Right lobe of liver (tissue), 6 donors: ENCODE results near the gene DCUN1D3. TPM values are rescaled to one million over a fixed set of nuclear protein-coding genes. Genes with fewer than 3 reads are reported as not detected.

ENCODE experiments used
- ATAC-seq, 4 donors: fragments of 200-7000 bp; cut with Tn5 transposase; one replicate each; pipeline ENCODE4 v1.9.1; 2020; ENCODE audit warnings: mild to moderate bottlenecking in 4 of 4, moderate library complexity in 4 of 4
- DNase-seq, 3 donors: peaks; one replicate each; pipeline ENCODE4 v3.0.0-alpha.2; 2020
- H3K27ac ChIP-seq, 3 donors: fragments of 200-600 bp; one replicate each; pipeline ENCODE4 v1.8.0; 2022
- H3K27me3 ChIP-seq, 2 donors: fragments of 200-600 bp; one replicate each; pipeline ENCODE4 v1.8.0; 2022
- H3K36me3 ChIP-seq, 4 donors: fragments of 200-600 bp; sonication (generic) in 1 of 4; one replicate each; pipeline versions ENCODE4 v1.5.1 to v1.8.0; 2017 to 2022; ENCODE audit warnings: control low read depth in 1 of 4
- H3K4me1 ChIP-seq, 4 donors: fragments of 200-600 bp; sonication (generic) in 1 of 4; one replicate each; pipeline versions ENCODE4 v1.5.1 to v1.8.0; 2017 to 2022; ENCODE audit warnings: control low read depth in 1 of 4
- H3K4me3 ChIP-seq, 3 donors: fragments of 200-600 bp; one replicate each; pipeline ENCODE4 v1.8.0; 2022
- H3K9me3 ChIP-seq, 4 donors: fragments of 200-600 bp; sonication (generic) in 1 of 4; one replicate each; pipeline versions ENCODE4 v1.5.1 to v1.8.0; 2017 to 2022; ENCODE audit warnings: control low read depth in 1 of 4
- POLR2A ChIP-seq: fragments of 450-650 bp; IDR thresholded peaks from one replicate; pipeline ENCODE4 v1.6.1; 2017; ENCODE audit warnings: antibody characterized with exemption, mild to moderate bottlenecking
- WGBS: methylation state at CpG from one replicate; pipeline ENCODE4 v1.1.6; 2018; ENCODE audit warnings: low coverage, low lambda C conversion rate; ENCODE audit not compliant: insufficient coverage; ENCODE audit errors: missing lambda C conversion rate; 5-methylcytosine and 5-hydroxymethylcytosine counted together
- intact Hi-C, 2 donors: fragments of 100-400 bp; cut with DNase I; formaldehyde crosslinking; loops; one replicate each; pipeline versions ENCODE4 v1.11.2 to v1.14.1; 2022
- total RNA-seq, 6 experiments: library from RNA; depleted of rRNA in 2 of 6; stranded (reverse); fragments of >200 nt in 2 of 6; fragmentation: NEBNext Ultra II Directional in 3 of 6; extraction: Animal tissue kit (Norgen Biotek cat#: 25700) in 3 of 6; gene quantifications; one replicate each; pipeline versions ENCODE4 v1.1.0 to v1.2.4, GENCODE V29; 2016 to 2023
- TF ChIP-seq, protein P1 (sequence below), 4 donors: fragments of 200-600 bp in 3 of 4; fragments of 450-650 bp in 1 of 4; IDR thresholded peaks; one replicate each; pipeline versions ENCODE4 v1.5.1 to v1.8.0; 2016 to 2022; ENCODE audit warnings: antibody characterized with exemption in 4 of 4, mild to moderate bottlenecking in 2 of 4
- donor health status: DM: no; HTN: yes; CAD: no.
- donor health status: DM: no; HTN: no; CAD: no.
- donor health status: DM: no; HTN: no; CAD: no.
- donor health status: DM: no; HTN: yes; CAD: no.
- donor health status: DM: no; HTN: yes; CAD: no.

Gene DCUN1D3
- total RNA-seq, 6 experiments from 2014 or later = 10.3 to 15.1 (median 13.8) TPM

GRCh38 chr16:20897922-20898321 lies 2.2 kb downstream of the DCUN1D3 start:
- Histone ChIP-seq H3K27me3 (no peaks in the 10 kb centered on the region), H3K36me3 (peaks cover 0 to 9% (median 3%) of the 10 kb centered on the region in 4 donors), H3K9me3 (no peaks in the 10 kb centered on the region), H3K27ac (no peak overlapping the region), H3K4me3 (no peak overlapping the region), H3K4me1 (peaks cover 0 to 35% (median 11%) of the 10 kb centered on the region in 4 donors)
- TF ChIP-seq POLR2A = no peak
- TF ChIP-seq, protein P1, sequence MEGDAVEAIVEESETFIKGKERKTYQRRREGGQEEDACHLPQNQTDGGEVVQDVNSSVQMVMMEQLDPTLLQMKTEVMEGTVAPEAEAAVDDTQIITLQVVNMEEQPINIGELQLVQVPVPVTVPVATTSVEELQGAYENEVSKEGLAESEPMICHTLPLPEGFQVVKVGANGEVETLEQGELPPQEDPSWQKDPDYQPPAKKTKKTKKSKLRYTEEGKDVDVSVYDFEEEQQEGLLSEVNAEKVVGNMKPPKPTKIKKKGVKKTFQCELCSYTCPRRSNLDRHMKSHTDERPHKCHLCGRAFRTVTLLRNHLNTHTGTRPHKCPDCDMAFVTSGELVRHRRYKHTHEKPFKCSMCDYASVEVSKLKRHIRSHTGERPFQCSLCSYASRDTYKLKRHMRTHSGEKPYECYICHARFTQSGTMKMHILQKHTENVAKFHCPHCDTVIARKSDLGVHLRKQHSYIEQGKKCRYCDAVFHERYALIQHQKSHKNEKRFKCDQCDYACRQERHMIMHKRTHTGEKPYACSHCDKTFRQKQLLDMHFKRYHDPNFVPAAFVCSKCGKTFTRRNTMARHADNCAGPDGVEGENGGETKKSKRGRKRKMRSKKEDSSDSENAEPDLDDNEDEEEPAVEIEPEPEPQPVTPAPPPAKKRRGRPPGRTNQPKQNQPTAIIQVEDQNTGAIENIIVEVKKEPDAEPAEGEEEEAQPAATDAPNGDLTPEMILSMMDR (IDR thresholded peaks at IDR 0.05) = no peak
- DNase-seq (no peak), ATAC-seq (no peak)
- intact Hi-C loops = no loop called here
- 67% methylated on average over 3 of the region's 3 CpGs for WGBS

DNA sequence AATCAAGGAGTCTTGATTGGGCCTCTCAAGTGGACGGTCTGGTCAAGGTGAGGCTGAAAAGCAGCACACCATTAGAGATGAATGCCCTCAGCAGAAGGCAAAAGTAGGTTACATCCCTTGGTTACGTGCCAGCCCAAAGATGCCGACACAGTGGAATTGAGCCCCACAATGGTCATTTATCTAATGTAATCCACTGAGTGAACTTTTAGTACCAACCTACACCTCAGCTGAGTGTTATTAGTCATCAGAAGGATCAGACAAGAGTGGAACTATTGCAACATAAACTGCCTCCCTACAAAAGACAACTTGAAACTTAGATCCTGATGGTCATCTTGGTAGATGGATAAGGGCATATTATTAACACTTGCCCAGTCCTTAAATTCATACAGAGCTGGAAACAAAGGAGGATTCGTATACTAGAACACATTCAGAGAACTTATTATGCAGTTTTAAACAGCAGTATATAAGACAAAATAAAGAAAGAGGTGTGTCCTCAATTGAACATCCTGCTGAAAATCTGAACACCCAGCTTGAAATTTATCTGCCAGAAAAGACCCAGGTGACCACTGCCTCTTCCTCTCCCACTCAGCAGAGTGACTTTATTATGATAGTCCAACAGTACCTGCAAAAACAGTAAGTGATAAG lies 2.8 kb downstream of the DCUN1D3 start:
- Histone ChIP-seq H3K27me3 (no peaks in the 10 kb centered on the region), H3K27ac (no peak overlapping the region), H3K4me3 (no peak overlapping the region), H3K4me1 (peaks cover 0 to 35% (median 11%) of the 10 kb centered on the region in 4 donors), H3K9me3 (no peaks in the 10 kb centered on the region), H3K36me3 (peaks cover 0 to 9% (median 3%) of the 10 kb centered on the region in 4 donors)
- WGBS = 68% methylated on average over 4 of the region's 4 CpGs
- DNase-seq (peak in 1 of 3 donors; percentile 44), ATAC-seq (peak in 1 of 4 donors; percentile 3)
- intact Hi-C loops = no loop called here
- no peak for TF ChIP-seq POLR2A

- H3K4me3 ChIP-seq = no peak overlapping the region
- H3K9me3 ChIP-seq = no peaks in the 10 kb centered on the region
- no peak for DNase-seq
- no peak overlapping the region for H3K27ac ChIP-seq
- ATAC-seq = peak in 1 of 4 donors; percentile 13
- no peaks in the 10 kb centered on the region for H3K27me3 ChIP-seq
- TF ChIP-seq, protein P1 (IDR thresholded peaks at IDR 0.05) = no peak
- TF ChIP-seq POLR2A = no peak
- intact Hi-C loops = no loop called here
- 80% methylated on average over 1 of the region's 2 CpGs for WGBS
- H3K36me3 ChIP-seq = peaks cover 0 to 9% (median 3%) of the 10 kb centered on the region in 4 donors
- peaks cover 0 to 42% (median 15%) of the 10 kb centered on the region in 4 donors for H3K4me1 ChIP-seq
These were observed 5.8 kb downstream of the DCUN1D3 start for GRCh38 chr16:20894388-20894787.

- Histone ChIP-seq H3K27ac (peak overlapping the region in 1 of 3 donors; percentile 57), H3K36me3 (peaks cover 0 to 9% (median 0%) of the 10 kb centered on the region in 4 donors), H3K27me3 (no peaks in the 10 kb centered on the region), H3K9me3 (no peaks in the 10 kb centered on the region), H3K4me1 (peaks cover 0 to 60% (median 21%) of the 10 kb centered on the region in 4 donors), H3K4me3 (no peak overlapping the region)
- TF ChIP-seq, protein P1 (IDR thresholded peaks at IDR 0.05) = no peak
- TF ChIP-seq POLR2A = no peak
- DNase-seq (no peak), ATAC-seq (peak; percentile 34 to 57 (median 41))
- 77% methylated on average over 4 of the region's 4 CpGs for whole genome bisulfite sequencing
- intact Hi-C loops = no loop called here
These were observed 10.4 kb downstream of the DCUN1D3 start for GRCh38 chr16:20889625-20890275.

DNA sequence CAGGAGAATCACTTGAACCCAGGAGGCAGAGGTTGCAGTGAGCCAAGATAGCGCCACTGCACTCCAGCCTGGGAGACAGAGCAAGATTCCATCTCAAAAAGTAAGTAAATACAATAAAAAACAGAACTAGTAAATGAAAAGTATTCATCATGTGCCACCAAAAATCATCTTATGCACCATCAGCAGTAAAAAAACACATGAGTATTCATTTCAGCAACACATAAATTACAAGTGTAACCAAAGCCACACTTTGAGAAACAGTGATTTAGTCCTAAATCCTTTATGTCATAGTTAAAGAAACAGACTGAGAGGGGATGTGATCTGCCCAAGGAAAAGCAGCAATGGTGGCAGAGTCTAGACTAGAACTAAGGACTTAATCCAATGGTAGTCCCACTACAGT lies 13.0 kb downstream of the DCUN1D3 start:
- no peak for ATAC-seq
- H3K27ac ChIP-seq = peak overlapping the region in 2 of 3 donors; percentile 57 to 60
- 54% methylated on average over 1 of the region's 1 CpG for WGBS
- H3K36me3 ChIP-seq = no peaks in the 10 kb centered on the region
- intact Hi-C loops = no loop called here
- TF ChIP-seq, protein P1 (IDR thresholded peaks at IDR 0.05) = no peak
- TF ChIP-seq POLR2A = no peak
- no peaks in the 10 kb centered on the region for H3K27me3 ChIP-seq
- H3K4me1 ChIP-seq = peaks cover 0 to 76% (median 28%) of the 10 kb centered on the region in 4 donors
- no peak overlapping the region for H3K4me3 ChIP-seq
- DNase-seq = no peak
- H3K9me3 ChIP-seq = no peaks in the 10 kb centered on the region
